Renal cortical epithelial cell (primary cell): ENCODE measurements around the gene CLDN24. TPM values are rescaled to one million over a fixed set of nuclear protein-coding genes. Genes with fewer than 3 reads are reported as not detected.

Experiments
- DNase-seq: peaks from one replicate; pipeline ENCODE4 v3.0.0-alpha.2; 2011; ENCODE audit warnings: low read depth
- total RNA-seq: library from RNA; depleted of rRNA; stranded (reverse); fragments of >200 nt; gene quantifications from 2 replicates; pipeline ENCODE4 v1.2.3, GENCODE V29; 2014

CLDN24 gene
- not detected in 2 replicates for total RNA-seq

- DNase-seq: no peak
Measured at GRCh38 chr4:183322326-183322725, at the start of gene CLDN24. Gene CLDN24, minus strand, starts transcription at chr4:183322426. Its CDS starts 0 bp downstream, at chr4:183322426.

GRCh38 chr4:183370786-183371185 is 48.6 kb upstream of the CLDN24 start:
- no peak for DNase-seq

GRCh38 chr4:183369073-183369472 is 46.8 kb upstream of the CLDN24 start:
- DNase-seq: no peak

- DNase-seq: no peak
Measured at GRCh38 chr4:183366206-183366835, 44.1 kb upstream of the CLDN24 start.

GRCh38 chr4:183364025-183364424 is 41.8 kb upstream of the CLDN24 start:
- no peak for DNase-seq

GRCh38 chr4:183362916-183363542 is 40.8 kb upstream of the CLDN24 start:
- peak; percentile 26 for DNase-seq

GRCh38 chr4:183362036-183362435 is 39.8 kb upstream of the CLDN24 start:
- no peak for DNase-seq

GRCh38 chr4:183360161-183360919 is 38.1 kb upstream of the CLDN24 start:
- no peak for DNase-seq

GRCh38 chr4:183358215-183358755 is 36.1 kb upstream of the CLDN24 start:
- no peak for DNase-seq

- DNase-seq: no peak
Measured at GRCh38 chr4:183356931-183357675, 34.9 kb upstream of the CLDN24 start.

GRCh38 chr4:183356173-183356830 is 34.1 kb upstream of the CLDN24 start:
- no peak for DNase-seq

GRCh38 chr4:183355405-183355804 is 33.2 kb upstream of the CLDN24 start:
- peak; percentile 49 for DNase-seq

- DNase-seq: no peak
Measured at GRCh38 chr4:183354219-183354618, 32.0 kb upstream of the CLDN24 start.

- no peak for DNase-seq
Measured at GRCh38 chr4:183353557-183353956, 31.3 kb upstream of the CLDN24 start.

- DNase-seq: no peak
Measured at GRCh38 chr4:183352546-183352945, 30.3 kb upstream of the CLDN24 start.

- DNase-seq: no peak
Measured at GRCh38 chr4:183350317-183351071, 28.3 kb upstream of the CLDN24 start.

- peak; percentile 69 for DNase-seq
Measured at GRCh38 chr4:183349673-183350072, 27.4 kb upstream of the CLDN24 start.

- DNase-seq: peak; percentile 97
Measured at GRCh38 chr4:183348706-183349659, 26.8 kb upstream of the CLDN24 start.

GRCh38 chr4:183348136-183348535 is 25.9 kb upstream of the CLDN24 start:
- no peak for DNase-seq
